ENCODE results near the gene CORO2B. TPM values are rescaled to one million over a fixed set of nuclear protein-coding genes. Genes with fewer than 3 reads are reported as not detected.

The CORO2B gene
- total RNA-seq, 8 experiments from 2014 or later = 2.1 to 28.3 (median 16.4) TPM

- ATAC-seq (replicated peaks in 6 of 8) = no peak
- 80 to 100% (median 89%) methylated on average over 1 to 7 of the region's 9 CpGs; no CpG with 5 or more reads in 4 of the 10 experiments for WGBS, 10 experiments
- in situ Hi-C loops (cut with MboI; ENCODE audit: low pct_unique_long_range_greater_than_20kb in 2 of 9, low sequenced_read_pairs in 9 of 9, unreplicated experiment in 9 of 9) = no loop called here
- Histone ChIP-seq H3K27ac (no peak overlapping the region), H3K4me3 (no peak overlapping the region), H3K4me1 (replicated peaks in 1 of 2) (peaks cover 30 to 62% of the 10 kb centered on the region in 2 donors)
These were observed 53.3 kb downstream of the CORO2B start for GRCh38 chr15:68632101-68632500.

GRCh38 chr15:68633231-68634121, 54.7 kb downstream of the CORO2B start:
- in situ Hi-C loops (cut with MboI; ENCODE audit: low pct_unique_long_range_greater_than_20kb in 2 of 9, low sequenced_read_pairs in 9 of 9, unreplicated experiment in 9 of 9) = no loop called here
- H3K27ac ChIP-seq = no peak overlapping the region
- ATAC-seq (replicated peaks in 6 of 8) = no peak
- no peak overlapping the region for H3K4me3 ChIP-seq
- H3K4me1 ChIP-seq (replicated peaks in 1 of 2) = peaks cover 29 to 65% of the 10 kb centered on the region in 2 donors
- 40 to 100% (median 88%) methylated on average over 1 to 9 of the region's 10 CpGs; no CpG with 5 or more reads in 2 of the 10 experiments for WGBS, 10 experiments

GRCh38 chr15:68634122-68634482, 55.3 kb downstream of the CORO2B start:
- peak in 2 of 8 experiments; percentile 10 to 29 for ATAC-seq (replicated peaks in 6 of 8)
- WGBS, 10 experiments = 10 to 100% (median 82%) methylated on average over 2 to 4 of the region's 4 CpGs; no CpG with 5 or more reads in 4 of the 10 experiments
- in situ Hi-C loops (cut with MboI; ENCODE audit: low pct_unique_long_range_greater_than_20kb in 2 of 9, low sequenced_read_pairs in 9 of 9, unreplicated experiment in 9 of 9) = no loop called here
- Histone ChIP-seq H3K4me3 (no peak overlapping the region), H3K4me1 (replicated peaks in 1 of 2) (peaks cover 22 to 60% of the 10 kb centered on the region in 2 donors), H3K27ac (no peak overlapping the region)

DNA sequence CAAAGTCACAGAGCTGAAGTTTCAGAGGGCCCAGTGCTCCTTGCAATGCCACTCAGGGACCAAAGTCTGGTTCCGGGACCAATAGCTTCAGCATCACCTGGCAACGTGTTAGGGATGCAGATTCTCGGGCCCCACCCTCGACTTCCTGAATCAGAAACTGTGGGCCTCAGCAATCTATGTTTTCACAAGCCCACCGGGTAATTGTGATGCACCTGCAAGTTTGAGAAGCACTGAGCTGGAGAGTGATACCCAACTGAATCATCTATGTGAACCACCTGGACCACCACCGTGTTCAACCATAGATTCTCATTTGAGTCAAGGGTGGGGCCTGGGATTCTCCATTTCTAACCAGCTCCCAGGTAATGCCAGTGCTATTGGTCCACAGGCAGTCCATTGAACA, 55.7 kb downstream of the CORO2B start:
- H3K4me1 ChIP-seq (replicated peaks in 1 of 2) = peaks cover 19 to 60% of the 10 kb centered on the region in 2 donors
- WGBS, 10 experiments = 30 to 87% (median 78%) methylated on average over 1 to 6 of the region's 6 CpGs; no CpG with 5 or more reads in 2 of the 10 experiments
- no peak for ATAC-seq (replicated peaks in 6 of 8)
- H3K4me3 ChIP-seq = no peak overlapping the region
- in situ Hi-C loops (cut with MboI; ENCODE audit: low pct_unique_long_range_greater_than_20kb in 2 of 9, low sequenced_read_pairs in 9 of 9, unreplicated experiment in 9 of 9) = no loop called here
- H3K27ac ChIP-seq = no peak overlapping the region

DNA sequence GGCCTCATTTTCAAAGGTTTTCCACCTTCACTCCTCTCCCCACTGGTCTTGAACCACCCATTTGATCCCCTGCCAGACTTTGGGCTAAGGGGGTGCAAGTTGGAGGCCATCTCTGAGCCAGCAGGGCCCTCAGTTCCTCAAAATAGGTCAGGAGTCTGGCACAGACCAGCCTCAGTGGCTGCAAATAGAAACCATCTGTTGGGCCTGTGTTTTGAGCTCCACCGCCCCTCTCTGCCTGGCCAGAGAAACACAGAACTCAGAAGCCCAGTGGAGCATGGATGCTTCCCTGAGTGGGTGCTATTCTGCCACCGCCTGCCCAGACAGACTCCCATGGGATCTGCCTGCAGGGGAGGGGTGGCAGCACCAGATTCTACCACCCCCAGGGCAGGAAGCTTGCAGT, 56.3 kb downstream of the CORO2B start:
- in situ Hi-C loops (cut with MboI; ENCODE audit: low pct_unique_long_range_greater_than_20kb in 2 of 9, low sequenced_read_pairs in 9 of 9, unreplicated experiment in 9 of 9) = no loop called here
- peak in 2 of 8 experiments; percentile 5 to 11 for ATAC-seq (replicated peaks in 6 of 8)
- 100% methylated on average over 1 of the region's 2 CpGs; no CpG with 5 or more reads in 8 of the 10 experiments for WGBS, 10 experiments
- Histone ChIP-seq H3K4me1 (replicated peaks in 1 of 2) (peaks cover 23 to 62% of the 10 kb centered on the region in 2 donors), H3K4me3 (no peak overlapping the region), H3K27ac (peak overlapping the region in 1 of 2 donors; percentile 7)

DNA sequence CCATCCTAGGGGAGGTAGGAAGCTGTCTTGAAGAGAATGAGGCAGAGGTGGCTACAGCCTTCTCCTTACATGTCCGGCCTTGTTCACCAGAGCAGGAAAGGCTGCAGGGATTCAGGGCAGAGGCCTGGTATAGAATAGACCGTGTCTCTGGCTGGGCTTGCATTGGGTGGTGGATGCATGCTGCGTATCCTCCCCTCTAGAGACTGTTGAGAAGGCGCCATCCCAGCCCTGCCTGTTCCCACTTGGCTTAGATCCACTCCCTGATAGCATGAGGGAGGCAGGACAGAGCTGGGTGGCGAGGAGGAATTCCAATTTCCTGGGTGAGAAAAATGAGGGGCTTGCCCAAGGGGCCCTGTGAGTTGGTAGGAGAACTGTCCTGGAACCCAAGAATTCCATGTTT, 57.5 kb downstream of the CORO2B start:
- Histone ChIP-seq H3K4me3 (no peak overlapping the region), H3K27ac (no peak overlapping the region), H3K4me1 (replicated peaks in 1 of 2) (peaks cover 34 to 71% of the 10 kb centered on the region in 2 donors)
- in situ Hi-C loops (cut with MboI; ENCODE audit: low pct_unique_long_range_greater_than_20kb in 2 of 9, low sequenced_read_pairs in 9 of 9, unreplicated experiment in 9 of 9) = no loop called here
- 50 to 100% (median 80%) methylated on average over 1 to 3 of the region's 5 CpGs; no CpG with 5 or more reads in 1 of the 10 experiments for WGBS, 10 experiments
- no peak for ATAC-seq (replicated peaks in 6 of 8)

GRCh38 chr15:68637767-68638404, 59.1 kb downstream of the CORO2B start:
- Histone ChIP-seq H3K4me3 (no peak overlapping the region), H3K27ac (no peak overlapping the region), H3K4me1 (replicated peaks in 1 of 2) (peaks cover 35 to 62% of the 10 kb centered on the region in 2 donors)
- in situ Hi-C loops (cut with MboI; ENCODE audit: low pct_unique_long_range_greater_than_20kb in 2 of 9, low sequenced_read_pairs in 9 of 9, unreplicated experiment in 9 of 9) = no loop called here
- ATAC-seq (replicated peaks in 6 of 8) = peak in 4 of 8 experiments; percentile 14 to 45 (median 30)
- 0 to 82% (median 56%) methylated on average over 1 to 5 of the region's 5 CpGs; no CpG with 5 or more reads in 2 of the 10 experiments for WGBS, 10 experiments

- in situ Hi-C loops (cut with MboI; ENCODE audit: low pct_unique_long_range_greater_than_20kb in 2 of 9, low sequenced_read_pairs in 9 of 9, unreplicated experiment in 9 of 9) = no loop called here
- Histone ChIP-seq H3K4me1 (replicated peaks in 1 of 2) (peaks cover 33 to 53% of the 10 kb centered on the region in 2 donors), H3K4me3 (no peak overlapping the region), H3K27ac (no peak overlapping the region)
- 33 to 100% (median 100%) methylated on average over 1 of the region's 2 CpGs; no CpG with 5 or more reads in 3 of the 10 experiments for whole genome bisulfite sequencing, 10 experiments
- ATAC-seq (replicated peaks in 6 of 8) = peak in 2 of 8 experiments; percentile 11 to 25
These were observed 60.2 kb downstream of the CORO2B start for GRCh38 chr15:68638953-68639515.

DNA sequence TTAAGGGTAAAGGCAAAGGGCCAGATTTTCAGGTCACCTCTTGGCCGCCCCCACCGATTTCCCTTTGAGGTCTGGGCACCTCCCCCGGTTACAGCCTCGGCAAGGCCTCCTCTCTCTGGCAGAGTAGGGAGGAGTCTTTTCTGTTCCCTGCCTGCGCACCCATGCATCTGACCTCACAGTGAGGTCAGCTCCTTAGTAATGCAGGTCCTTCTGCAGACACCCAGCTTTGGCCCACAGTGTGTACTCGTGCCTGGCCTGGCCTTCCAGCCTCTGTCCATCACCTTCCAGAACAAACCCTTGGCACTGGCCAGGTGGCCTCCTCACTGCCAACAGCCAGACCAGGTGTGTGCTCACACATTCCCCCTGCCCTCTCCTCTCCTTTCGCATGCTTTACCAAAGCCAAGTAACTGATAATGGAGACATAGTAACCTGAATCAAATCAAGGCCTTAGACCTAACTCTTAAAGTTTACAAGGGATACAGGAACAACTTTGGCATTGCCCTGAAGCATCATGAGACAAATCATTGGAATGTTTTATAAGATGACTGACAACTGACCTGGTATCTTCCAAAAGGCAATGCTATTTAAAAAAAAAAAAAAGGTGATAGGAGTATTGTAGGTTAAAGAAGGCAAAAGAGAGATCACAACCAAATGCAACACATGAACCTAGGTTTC, 61.3 kb downstream of the CORO2B start:
- 19 to 100% (median 59%) methylated on average over 1 to 5 of the region's 7 CpGs; no CpG with 5 or more reads in 5 of the 10 experiments for WGBS, 10 experiments
- ATAC-seq (replicated peaks in 6 of 8) = peak in 3 of 8 experiments; percentile 6 to 10 (median 9)
- in situ Hi-C loops (cut with MboI; ENCODE audit: low pct_unique_long_range_greater_than_20kb in 2 of 9, low sequenced_read_pairs in 9 of 9, unreplicated experiment in 9 of 9) = no loop called here
- no peak overlapping the region for H3K27ac ChIP-seq
- no peak overlapping the region for H3K4me3 ChIP-seq
- H3K4me1 ChIP-seq (replicated peaks in 1 of 2) = peaks cover 36 to 52% of the 10 kb centered on the region in 2 donors

DNA sequence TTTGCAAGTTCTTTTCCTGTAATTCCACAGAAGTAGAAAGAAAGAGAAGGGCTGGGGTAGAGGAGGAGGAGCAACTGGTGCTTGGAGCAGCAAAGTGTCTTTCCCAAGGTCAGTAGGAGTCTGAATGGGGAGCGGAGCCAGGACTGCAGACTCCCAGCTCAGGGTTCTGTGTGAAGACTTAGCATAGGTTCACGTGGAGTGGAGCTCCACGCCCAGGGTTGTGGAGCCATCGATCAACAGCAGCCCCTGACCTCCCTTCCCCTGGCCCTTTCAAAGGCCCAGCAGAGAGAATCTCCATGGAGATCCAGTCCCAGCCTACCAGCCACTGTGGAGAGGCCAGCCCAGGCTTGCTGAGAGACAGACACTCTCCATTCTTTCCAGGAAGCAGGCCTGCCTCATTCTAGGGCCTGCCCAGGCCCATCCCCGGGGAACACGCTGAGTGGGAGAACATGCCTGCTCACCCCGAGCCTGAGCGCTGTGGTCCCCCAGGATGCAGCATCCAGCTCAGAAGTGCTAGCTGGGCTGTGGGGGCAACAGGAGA, 62.1 kb downstream of the CORO2B start:
- Histone ChIP-seq H3K27ac (peak overlapping the region; percentile 65 to 87), H3K4me3 (no peak overlapping the region), H3K4me1 (replicated peaks in 1 of 2) (peaks cover 44 to 48% of the 10 kb centered on the region in 2 donors)
- 0 to 83% (median 58%) methylated on average over 1 to 8 of the region's 8 CpGs; no CpG with 5 or more reads in 6 of the 10 experiments for WGBS, 10 experiments
- peak in 7 of 8 experiments; percentile 25 to 93 (median 85) for ATAC-seq (replicated peaks in 6 of 8)
- in situ Hi-C loops (cut with MboI; ENCODE audit: low pct_unique_long_range_greater_than_20kb in 2 of 9, low sequenced_read_pairs in 9 of 9, unreplicated experiment in 9 of 9) = no loop called here

- in situ Hi-C loops (cut with MboI; ENCODE audit: low pct_unique_long_range_greater_than_20kb in 2 of 9, low sequenced_read_pairs in 9 of 9, unreplicated experiment in 9 of 9) = no loop called here
- Histone ChIP-seq H3K4me1 (replicated peaks in 1 of 2) (peaks cover 46 to 48% of the 10 kb centered on the region in 2 donors), H3K4me3 (no peak overlapping the region), H3K27ac (peak overlapping the region; percentile 65 to 87)
- no peak for ATAC-seq (replicated peaks in 6 of 8)
- whole genome bisulfite sequencing, 10 experiments = 93 to 100% methylated on average over 2 to 5 of the region's 7 CpGs; no CpG with 5 or more reads in 8 of the 10 experiments
These were observed 62.6 kb downstream of the CORO2B start for GRCh38 chr15:68641376-68641775.

DNA sequence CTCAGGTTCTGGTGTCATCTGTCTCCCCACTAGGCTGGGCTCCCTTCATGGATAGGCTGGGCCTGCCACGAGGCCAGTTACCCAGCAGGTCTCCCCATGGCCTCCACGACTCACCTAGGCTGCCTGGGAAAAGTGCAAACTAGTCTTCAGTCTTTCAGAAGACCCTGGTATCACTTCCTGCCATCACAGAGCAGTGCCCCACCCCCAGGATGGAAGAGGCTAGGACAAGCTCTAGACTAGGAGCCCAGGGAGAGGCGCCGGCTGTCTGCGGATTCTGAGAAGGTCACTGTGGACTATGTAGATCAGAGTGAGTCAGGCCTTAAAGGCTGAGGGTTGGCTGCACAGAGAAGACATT, 63.7 kb downstream of the CORO2B start:
- peak overlapping the region in 1 of 2 donors; percentile 8 for H3K27ac ChIP-seq
- WGBS, 10 experiments = 60% methylated on average over 1 of the region's 5 CpGs; no CpG with 5 or more reads in 9 of the 10 experiments
- no peak for ATAC-seq (replicated peaks in 6 of 8)
- no peak overlapping the region for H3K4me3 ChIP-seq
- in situ Hi-C loops (cut with MboI; ENCODE audit: low pct_unique_long_range_greater_than_20kb in 2 of 9, low sequenced_read_pairs in 9 of 9, unreplicated experiment in 9 of 9) = no loop called here
- peaks cover 36 to 43% of the 10 kb centered on the region in 2 donors for H3K4me1 ChIP-seq (replicated peaks in 1 of 2)
